ENCODE measurements around the gene RASGRF1.

The RASGRF1 gene

GRCh38 chr15:78976691-78977090, 113.9 kb downstream of the RASGRF1 start:
- no peak overlapping the region for H3K4me3 ChIP-seq (ENCODE audit: low read depth, low read length)
- TF ChIP-seq CTCF (IDR thresholded peaks at IDR 0.05; ENCODE audit: low read depth, low read length): no peak

- no peak overlapping the region for H3K4me3 ChIP-seq (ENCODE audit: low read depth, low read length)
- TF ChIP-seq CTCF (IDR thresholded peaks at IDR 0.05; ENCODE audit: low read depth, low read length): no peak
These were observed 116.2 kb downstream of the RASGRF1 start for GRCh38 chr15:78974272-78974918.

- H3K4me3 ChIP-seq (ENCODE audit: low read depth, low read length): no peak overlapping the region
- no peak for TF ChIP-seq CTCF (IDR thresholded peaks at IDR 0.05; ENCODE audit: low read depth, low read length)
These were observed 120.8 kb downstream of the RASGRF1 start for GRCh38 chr15:78969687-78970349.

- H3K4me3 ChIP-seq (ENCODE audit: low read depth, low read length): no peak overlapping the region
- no peak for TF ChIP-seq CTCF (IDR thresholded peaks at IDR 0.05; ENCODE audit: low read depth, low read length)
These were observed 121.9 kb downstream of the RASGRF1 start for GRCh38 chr15:78968539-78969271.

GRCh38 chr15:78968114-78968513, 122.5 kb downstream of the RASGRF1 start:
- no peak for TF ChIP-seq CTCF (IDR thresholded peaks at IDR 0.05; ENCODE audit: low read depth, low read length)
- H3K4me3 ChIP-seq (ENCODE audit: low read depth, low read length): no peak overlapping the region

- no peak overlapping the region for H3K4me3 ChIP-seq (ENCODE audit: low read depth, low read length)
- no peak for TF ChIP-seq CTCF (IDR thresholded peaks at IDR 0.05; ENCODE audit: low read depth, low read length)
These were observed 130.3 kb downstream of the RASGRF1 start for GRCh38 chr15:78960308-78960707.

GRCh38 chr15:78959360-78959759, 131.2 kb downstream of the RASGRF1 start:
- no peak for TF ChIP-seq CTCF (IDR thresholded peaks at IDR 0.05; ENCODE audit: low read depth, low read length)
- no peak overlapping the region for H3K4me3 ChIP-seq (ENCODE audit: low read depth, low read length)

All from WI38 (cell line).